ENCODE measurements around the gene PTK6. TPM values are rescaled to one million over a fixed set of nuclear protein-coding genes. Genes with fewer than 3 reads are reported as not detected.

Gene PTK6
- total and polyA plus RNA-seq, 2 of the 13 experiments (the other 11 are each of a cell fraction or from before 2014, with no cell fraction given) = 0.08 TPM; not detected in 1

- TF ChIP-seq ZNF687 (CRISPR knock-in tag; IDR thresholded peaks at IDR 0.05) (peak; percentile 53), ZNF563 (CRISPR knock-in tag; IDR thresholded peaks at IDR 0.05) (0 out of 2 replicates have a peak, but pooled peaks have one; percentile 35), JARID2 (CRISPR knock-in tag; IDR thresholded peaks at IDR 0.05; ENCODE audit: insufficient replicate concordance) (no peak), ZNF614 (CRISPR knock-in tag; IDR thresholded peaks at IDR 0.05; ENCODE audit: borderline replicate concordance) (peak; percentile 57; the same call in 1 of the 2 replicates), RERE (CRISPR knock-in tag; IDR thresholded peaks at IDR 0.05; ENCODE audit: low read depth) (0 out of 2 replicates have a peak, but pooled peaks have one; percentile 26), PRDM15 (CRISPR knock-in tag; IDR thresholded peaks at IDR 0.05) (no peak), NRL (CRISPR knock-in tag; IDR thresholded peaks at IDR 0.05; ENCODE audit: borderline replicate concordance) (peak; percentile 64; the same call in 1 of the 2 replicates), PHF5A (CRISPR knock-in tag; IDR thresholded peaks at IDR 0.05; ENCODE audit: low read depth, unreplicated experiment) (peak; percentile 76), GABPA (IDR thresholded peaks at IDR 0.05; ENCODE audit: low read depth, low read length) (no peak), GABPA (CRISPR knock-in tag; IDR thresholded peaks at IDR 0.05; ENCODE audit: low read depth) (no peak)
Observed at GRCh38 chr20:63580796-63581461, 43.8 kb upstream of the PTK6 start (continued).

All from HepG2 (cell line).